IMR-90 (cell line): ENCODE measurements around the gene SLIT1. TPM values are rescaled to one million over a fixed set of nuclear protein-coding genes. Genes with fewer than 3 reads are reported as not detected.

Experiments used
- ATAC-seq: fragments of 200-7000 bp; cut with Tn5 transposase; 2 replicates; pipeline ENCODE4 v1.9.1; 2020; ENCODE audit warnings: low read depth, mild to moderate bottlenecking, moderate library complexity
- BruUV-seq: library from RNA; stranded (reverse); fragments of 400-500 nt; replicated peaks from 2 replicates; lab custom pipeline; 2021; lab: Mats Ljungman, UMichigan
- CTCF ChIA-PET: fragments of 300-600 bp; formaldehyde crosslinking; extraction: SDS; loops from one replicate; lab custom pipeline; 2021; ENCODE audit warnings: antibody characterized with exemption; lab: Yijun Ruan, JAX
- POLR2A ChIA-PET: fragments of 300-600 bp; sonication (Branson Sonifier 250); formaldehyde crosslinking; loops from one replicate; lab custom pipeline; 2022; ENCODE audit warnings: antibody characterized with exemption; ENCODE audit not compliant: unreplicated experiment; lab: Charles Lee
- DNase-seq: peaks from one replicate; pipeline ENCODE4 v3.0.0; 2013
- H2AFZ ChIP-seq: replicated peaks from 2 replicates; pipeline ENCODE3; 2013; ENCODE audit warnings: low read length, mild to moderate bottlenecking; ENCODE audit not compliant: poor library complexity
- H2AK5ac ChIP-seq: 2 replicates; pipeline ENCODE4 v1.6.1; 2013; ENCODE audit warnings: low read depth, low read length, inconsistent platforms
- H2AK9ac ChIP-seq: replicated peaks from 2 replicates; pipeline ENCODE3; 2013; ENCODE audit warnings: mild to moderate bottlenecking, low read depth, low read length, moderate library complexity; ENCODE audit not compliant: poor library complexity
- H2BK120ac ChIP-seq: 2 replicates; pipeline ENCODE4 v1.6.1; 2013; ENCODE audit warnings: low read depth, low read length, inconsistent platforms
- H2BK15ac ChIP-seq: 3 replicates; pipeline ENCODE4 v1.6.1; 2013; ENCODE audit warnings: low read depth, low read length, inconsistent platforms
- H2BK20ac ChIP-seq: 2 replicates; pipeline ENCODE4 v1.6.1; 2013; ENCODE audit warnings: low read depth, mild to moderate bottlenecking, inconsistent platforms, low read length, moderate library complexity
- H2BK5ac ChIP-seq: 2 replicates; pipeline ENCODE4 v1.6.1; 2013; ENCODE audit warnings: mild to moderate bottlenecking, low read depth, low read length, inconsistent platforms; ENCODE audit not compliant: poor library complexity, severe bottlenecking
- H3K14ac ChIP-seq: replicated peaks from 2 replicates; pipeline ENCODE4 v1.6.1; 2013; ENCODE audit warnings: low read depth, low read length, inconsistent platforms
- H3K18ac ChIP-seq: 2 replicates; pipeline ENCODE4 v1.6.1; 2013; ENCODE audit warnings: low read depth, low read length, control low read depth
- H3K23ac ChIP-seq: 2 replicates; pipeline ENCODE4 v1.6.1; 2013; ENCODE audit warnings: low read depth, low read length, inconsistent platforms
- H3K27ac ChIP-seq: 2 replicates; pipeline ENCODE4 v1.5.1; 2013; ENCODE audit warnings: mild to moderate bottlenecking, control low read depth, low read length; ENCODE audit not compliant: insufficient read depth
- H3K27me3 ChIP-seq: 2 replicates; pipeline ENCODE4 v1.6.1; 2013; ENCODE audit warnings: low read length; ENCODE audit not compliant: control insufficient read depth, insufficient read depth
- H3K36me3 ChIP-seq: 2 replicates; pipeline ENCODE4 v1.6.1; 2013; ENCODE audit warnings: low read length, mixed read lengths; ENCODE audit not compliant: control insufficient read depth, insufficient read depth
- H3K4ac ChIP-seq: 2 replicates; pipeline ENCODE4 v1.6.1; 2013; ENCODE audit warnings: low read depth, low read length, inconsistent platforms
- H3K4me1 ChIP-seq: 2 replicates; pipeline ENCODE4 v1.6.1; 2013; ENCODE audit warnings: low read length, mixed read lengths; ENCODE audit not compliant: control insufficient read depth, insufficient read depth
- H3K4me2 ChIP-seq: 2 replicates; pipeline ENCODE4 v1.6.1; 2013; ENCODE audit warnings: low read depth, mild to moderate bottlenecking, control low read depth, low read length, moderate library complexity
- H3K4me3 ChIP-seq: 2 replicates; pipeline ENCODE4 v1.5.1; 2013; ENCODE audit warnings: low read depth, mild to moderate bottlenecking, control low read depth, low read length, moderate library complexity; ENCODE audit not compliant: insufficient read depth
- H3K56ac ChIP-seq: 2 replicates; pipeline ENCODE4 v1.6.1; 2013; ENCODE audit warnings: low read length, inconsistent platforms; ENCODE audit not compliant: insufficient read depth; ENCODE audit errors: extremely low read depth
- H3K79me1 ChIP-seq, 2 experiments: 2 replicates each; pipeline ENCODE4 v1.6.1; 2013; ENCODE audit warnings: low read length in 2 of 2, inconsistent platforms in 1 of 2, low read depth in 1 of 2
- H3K9ac ChIP-seq: 2 replicates; pipeline ENCODE4 v1.6.1; 2013; ENCODE audit warnings: low read depth, low read length, control low read depth
- H3K9me1 ChIP-seq: 2 replicates; pipeline ENCODE4 v1.6.1; 2013; ENCODE audit warnings: low read length, inconsistent platforms; ENCODE audit not compliant: insufficient read depth
- H3K9me3 ChIP-seq: 2 replicates; pipeline ENCODE4 v1.6.1; 2013; ENCODE audit warnings: low read length; ENCODE audit not compliant: control insufficient read depth, insufficient read depth
- H4K20me1 ChIP-seq: 2 replicates; pipeline ENCODE4 v1.6.1; 2013; ENCODE audit warnings: low read length, inconsistent platforms; ENCODE audit not compliant: insufficient read depth
- H4K5ac ChIP-seq: 2 replicates; pipeline ENCODE4 v1.6.1; 2013; ENCODE audit warnings: mild to moderate bottlenecking, low read depth, low read length, control low read depth
- H4K8ac ChIP-seq, 2 experiments: 2 replicates each; pipeline ENCODE4 v1.6.1; 2013; ENCODE audit warnings: low read depth in 2 of 2, low read length in 2 of 2, control low read depth in 1 of 2, inconsistent platforms in 1 of 2
- H4K91ac ChIP-seq: 2 replicates; pipeline ENCODE4 v1.6.1; 2013; ENCODE audit warnings: low read depth, low read length, inconsistent platforms; ENCODE audit not compliant: insufficient read depth
- MAZ ChIP-seq: IDR thresholded peaks from 2 replicates; pipeline ENCODE4 v1.6.1; 2012; ENCODE audit warnings: low read depth, mild to moderate bottlenecking, low read length, improper control_type of control experiment, moderate library complexity, borderline replicate concordance
- NFE2L2 ChIP-seq: fragments of 150-350 bp; IDR thresholded peaks from 2 replicates; pipeline ENCODE4 v1.6.1; 2016; ENCODE audit warnings: low read depth, mild to moderate bottlenecking, low read length
- POLR2A ChIP-seq: IDR thresholded peaks from 2 replicates; pipeline ENCODE4 v1.6.1; 2012; ENCODE audit warnings: mild to moderate bottlenecking, low read depth, low read length
- WGBS, 2 experiments: methylation state at CpG; one replicate each; pipeline versions ENCODE4 v1.1.5 to v1.1.7; 2013; ENCODE audit warnings: missing lambda C conversion rate in 2 of 2; ENCODE audit not compliant: insufficient read length in 1 of 2; ENCODE audit errors: extremely low coverage in 2 of 2; 5-methylcytosine and 5-hydroxymethylcytosine counted together
- dilution Hi-C: fragments of 300-500 bp; cut with HindIII; formaldehyde crosslinking; loops from one replicate; pipeline ENCODE4 v1.14.3; 2018; ENCODE audit warnings: low sequenced_read_pairs; ENCODE audit not compliant: unreplicated experiment
- in situ Hi-C: fragments of 300-500 bp; cut with MboI; formaldehyde crosslinking; loops from 3 replicates; pipeline ENCODE4 v1.14.3; 2019; ENCODE audit warnings: low sequenced_read_pairs, inconsistent platforms, mixed read lengths
- intact Hi-C: fragments of 100-400 bp; cut with micrococcal nuclease; formaldehyde crosslinking; loops from 2 replicates; pipeline ENCODE4 v1.10.0; 2022
- polyA plus RNA-seq, 3 experiments: library from polyadenylated mRNA; depleted of rRNA; stranded (reverse); fragments of >200 nt; gene quantifications; 2 replicates each; pipeline ENCODE4 v1.2.3, GENCODE V29; 2012; ENCODE audit warnings: low replicate concordance in 1 of 3
- total RNA-seq: library from RNA; depleted of rRNA; stranded (reverse); fragments of >200 nt; gene quantifications from 2 replicates; pipeline ENCODE4 v1.2.3, GENCODE V29; 2012

The SLIT1 gene
- total and polyA plus RNA-seq, 2 of the 4 experiments (the other 2 are of a cell fraction): under 0.01 TPM

DNA sequence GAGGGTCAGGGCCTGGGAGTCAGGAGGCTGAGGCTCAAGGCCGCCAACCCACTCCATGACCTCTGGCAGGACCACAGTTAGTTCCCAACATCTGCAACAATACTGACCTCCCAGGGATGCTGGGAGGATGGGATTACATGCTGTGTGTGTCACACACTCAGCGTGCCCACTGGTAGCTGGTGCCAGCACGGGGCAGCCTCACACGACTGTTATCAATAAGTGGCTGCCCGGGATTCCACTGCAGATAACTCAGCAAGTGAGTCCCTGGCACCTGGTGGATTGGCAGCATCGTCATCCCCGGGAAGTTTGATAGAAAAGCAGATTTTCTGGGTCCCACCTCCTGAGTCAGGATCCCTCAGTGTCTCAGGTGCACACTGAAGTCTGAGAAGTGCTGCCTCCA is 110.3 kb downstream of the SLIT1 start:
- Histone ChIP-seq H3K4me2 (no peak overlapping the region), H2AK5ac (no peak overlapping the region), H4K8ac (no peak overlapping the region), H3K4me3 (no peak overlapping the region), H3K9ac (no peak overlapping the region), H4K91ac (no peak overlapping the region), H3K56ac (no peak overlapping the region), H3K27me3 (peaks cover 62% of the 10 kb centered on the region), H3K27ac (no peak overlapping the region), H3K9me1 (no peaks in the 10 kb centered on the region), H3K18ac (no peak overlapping the region), H3K14ac (no peak overlapping the region), H2BK5ac (no peak overlapping the region), H4K20me1 (no peaks in the 10 kb centered on the region), H3K79me1 (no peaks in the 10 kb centered on the region), H2AFZ (no peak overlapping the region), H2AK9ac (no peak overlapping the region), H3K4me1 (no peaks in the 10 kb centered on the region), H2BK120ac (no peak overlapping the region), H3K36me3 (no peaks in the 10 kb centered on the region), H3K9me3 (no peaks in the 10 kb centered on the region), H4K5ac (no peak overlapping the region), H3K4ac (no peak overlapping the region), H3K23ac (no peak overlapping the region), H2BK15ac (no peak overlapping the region), H2BK20ac (no peak overlapping the region)
- 17% methylated on average over 6 of the region's 7 CpGs; no CpG with 5 or more reads in 1 of the 2 experiments for WGBS, 2 experiments
- DNase-seq: no peak
- intact Hi-C loops: no loop called here
- CTCF ChIA-PET: no interaction called here
- no peak for TF ChIP-seq POLR2A
- no peak for TF ChIP-seq MAZ
- no peak for TF ChIP-seq NFE2L2
- dilution Hi-C loops: no loop called here
- in situ Hi-C loops: loop anchor here (10.0 kb wide), 2 partner anchors 129 to 279 kb away; no protein-coding TSS in a partner anchor
- POLR2A ChIA-PET: no interaction called here
- no peak for ATAC-seq
- no TSS peak for BruUV-seq
